HG02571 (cell line): ENCODE results near the gene IYD.
"Not testable (repeated sequence)": the region's sequence is repeated elsewhere in the genome, so short reads cannot be mapped to it uniquely, and the experiment has no call there.

Experiments
- ATAC-seq: cut with Tn5 transposase; IDR thresholded peaks from one replicate; pipeline ENCODE4 v1.9.1; 2021; ENCODE audit warnings: mild to moderate bottlenecking, moderate library complexity; ENCODE audit not compliant: unreplicated experiment

IYD gene

GRCh38 chr6:150427037-150427602 lies 58.3 kb downstream of the IYD start:
- ATAC-seq = no peak

- ATAC-seq = no peak
These were observed 59.0 kb downstream of the IYD start for GRCh38 chr6:150427843-150428242.

GRCh38 chr6:150430815-150431214 lies 62.0 kb downstream of the IYD start:
- ATAC-seq = no peak

- no peak for ATAC-seq
These were observed 66.5 kb downstream of the IYD start for GRCh38 chr6:150435360-150435759.

GRCh38 chr6:150435832-150436231 lies 67.0 kb downstream of the IYD start:
- ATAC-seq = no peak

- no peak for ATAC-seq
These were observed 70.6 kb downstream of the IYD start for GRCh38 chr6:150439373-150439772.

GRCh38 chr6:150443621-150444020 lies 74.8 kb downstream of the IYD start:
- no peak for ATAC-seq

GRCh38 chr6:150444308-150444707 lies 75.5 kb downstream of the IYD start:
- no peak for ATAC-seq

GRCh38 chr6:150445486-150445885 lies 76.7 kb downstream of the IYD start:
- ATAC-seq = no peak

GRCh38 chr6:150448221-150448620 lies 79.4 kb downstream of the IYD start:
- ATAC-seq = no peak

- not testable (repeated sequence) for ATAC-seq
These were observed 80.2 kb downstream of the IYD start for GRCh38 chr6:150449055-150449454.

GRCh38 chr6:150450918-150451317 lies 82.1 kb downstream of the IYD start:
- no peak for ATAC-seq

GRCh38 chr6:150451807-150452427 lies 83.1 kb downstream of the IYD start:
- no peak for ATAC-seq

- no peak for ATAC-seq
These were observed 83.8 kb downstream of the IYD start for GRCh38 chr6:150452428-150453243.

- ATAC-seq = no peak
These were observed 84.5 kb downstream of the IYD start for GRCh38 chr6:150453357-150453756.
